HPDE6-E6E7 (cell line): ENCODE data around the gene PAGE2.
"Not testable (repeated sequence)": the region's sequence is repeated elsewhere in the genome, so short reads cannot be mapped to it uniquely, and the experiment has no call there.

Experiments used
- DNase-seq: peaks from one replicate; pipeline ENCODE4 v3.0.0; 2011; ENCODE audit warnings: missing footprints; ENCODE audit errors: extremely low spot score

The PAGE2 gene

DNA sequence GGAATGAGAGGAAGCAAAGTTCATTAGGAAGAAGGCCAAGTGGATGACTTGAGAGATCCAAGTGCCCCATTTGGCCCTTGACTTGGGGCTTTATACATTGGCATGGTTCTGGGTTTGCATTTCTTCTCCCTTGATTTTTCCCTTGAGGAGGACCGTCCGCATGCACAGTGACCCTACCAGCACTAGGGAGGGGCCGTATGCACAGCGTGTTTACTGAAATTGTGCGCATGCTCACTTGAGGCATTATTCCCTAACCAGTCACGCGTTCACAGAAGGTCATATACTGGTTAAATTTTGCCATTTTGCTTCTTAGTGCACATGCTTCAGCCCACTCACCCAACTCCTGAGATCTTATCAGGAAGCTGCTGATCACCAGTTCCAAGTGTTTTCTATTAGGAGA, 35.1 kb downstream of the PAGE2 start:
- DNase-seq, result no peak

DNA sequence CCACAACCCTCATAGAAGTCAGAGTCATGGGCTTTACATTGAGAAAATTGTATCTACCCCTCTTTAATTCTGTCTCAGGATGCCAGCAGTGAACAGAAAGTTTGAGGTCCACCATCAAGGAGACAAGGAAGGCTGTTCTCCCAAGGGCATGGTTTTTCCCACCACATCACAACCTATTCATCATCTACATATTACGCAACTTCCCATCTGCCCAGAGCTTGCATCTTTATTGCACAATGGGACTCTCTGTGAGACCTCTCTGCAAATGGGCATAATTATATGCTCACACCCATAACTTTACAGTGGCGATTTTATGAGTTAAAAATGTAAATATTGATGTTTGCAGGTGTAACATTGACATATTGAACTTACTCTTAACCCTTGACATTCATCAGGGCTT, 38.9 kb downstream of the PAGE2 start:
- no peak for DNase-seq

- no peak for DNase-seq
Observed at GRCh38 chrX:55129361-55129760, 40.5 kb downstream of the PAGE2 start.

GRCh38 chrX:55130481-55130880, 41.7 kb downstream of the PAGE2 start:
- DNase-seq, result no peak

DNA sequence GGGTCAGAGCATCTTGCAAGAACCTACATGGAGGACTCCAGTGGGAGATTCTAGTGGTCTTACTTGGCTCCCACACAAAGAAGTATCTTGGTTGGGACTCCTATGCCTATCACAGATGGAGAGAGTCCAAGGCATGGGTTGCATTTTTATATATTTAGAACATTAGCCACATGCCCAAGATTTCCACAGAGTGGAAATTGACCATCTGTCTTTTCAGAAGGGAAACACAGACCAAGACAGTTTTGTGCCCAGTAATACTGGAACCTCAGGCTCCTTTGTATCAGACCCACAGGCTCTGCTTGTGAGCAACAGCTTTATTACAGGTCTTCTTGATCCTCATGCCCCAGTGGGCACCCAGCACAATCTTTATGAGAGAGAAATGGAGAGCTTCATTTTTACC, 43.6 kb downstream of the PAGE2 start:
- DNase-seq, result no peak

- peak; percentile 4 for DNase-seq
Observed at GRCh38 chrX:55135171-55135570, 46.4 kb downstream of the PAGE2 start.

DNA sequence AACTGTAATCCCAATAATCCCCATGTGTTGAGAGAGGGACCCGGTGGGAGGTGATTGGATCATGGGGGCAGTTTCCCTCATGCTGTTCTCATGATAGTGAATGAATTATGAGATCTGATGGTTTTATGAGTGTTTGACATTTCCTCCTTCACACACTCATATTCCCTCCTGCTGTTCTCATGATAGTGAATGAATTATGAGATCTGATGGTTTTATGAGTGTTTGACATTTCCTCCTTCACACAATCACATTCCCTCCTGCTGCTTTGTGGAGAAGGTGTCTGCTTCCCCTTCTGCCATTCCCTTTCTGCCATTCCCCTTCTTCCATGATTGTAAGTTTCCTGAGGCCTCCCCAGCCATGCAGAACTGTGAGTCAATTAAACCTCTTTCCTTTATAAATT, 52.0 kb downstream of the PAGE2 start:
- not testable (repeated sequence) for DNase-seq
